Umbilical cord (tissue), 2 donors: ENCODE results near the gene PIK3R5. TPM values are rescaled to one million over a fixed set of nuclear protein-coding genes. Genes with fewer than 3 reads are reported as not detected.

Experiments used
- DNase-seq: peaks from one replicate; pipeline ENCODE4 v3.0.0-alpha.2; 2015; ENCODE audit warnings: low spot score
- total RNA-seq: library from RNA; depleted of rRNA; stranded (reverse); fragments of >200 nt; gene quantifications from one replicate; pipeline ENCODE4 v1.2.3, GENCODE V29; 2014; ENCODE audit warnings: low replicate concordance; ENCODE audit not compliant: insufficient read depth

PIK3R5 gene
- total RNA-seq, 1 donor from 2014 or later = 4.3 TPM

GRCh38 chr17:8832711-8833352, 132.7 kb downstream of the PIK3R5 start:
- DNase-seq = no peak

GRCh38 chr17:8831234-8831849, 134.2 kb downstream of the PIK3R5 start:
- no peak for DNase-seq

GRCh38 chr17:8830141-8830540, 135.4 kb downstream of the PIK3R5 start:
- DNase-seq = no peak

GRCh38 chr17:8829036-8829941, 136.2 kb downstream of the PIK3R5 start:
- DNase-seq = no peak

Other genes with a start within 250 kb of the PIK3R5 start
- gene CCDC42, start 220.9 kb downstream of the PIK3R5 start, total RNA-seq = not detected
- gene SPDYE4, start 207.2 kb downstream of the PIK3R5 start, total RNA-seq = not detected
- gene MFSD6L, start 166.3 kb downstream of the PIK3R5 start, total RNA-seq = 0.48 TPM
- 0.48 TPM for gene PIK3R6, start 98.0 kb downstream of the PIK3R5 start, total RNA-seq
- gene NTN1, start 55.8 kb upstream of the PIK3R5 start, total RNA-seq = 5.8 TPM